C4-2B (cell line): Measurements from ENCODE around the gene HSFX3.

Experiments used
- CTCF ChIP-seq: fragments of 450-650 bp; conservative IDR thresholded peaks from 2 replicates; pipeline ENCODE4 v1.5.1; 2017; ENCODE audit warnings: mild to moderate bottlenecking
- ZFX ChIP-seq: fragments of 450-650 bp; IDR thresholded peaks from 2 replicates; pipeline ENCODE4 v1.6.1; 2017

GRCh38 chrX:149521438-149521837, 28.3 kb downstream of the HSFX3 start:
- TF ChIP-seq CTCF = no peak
- no peak for TF ChIP-seq ZFX
